Inflammatory macrophage treated with lipopolysaccharide for 1 hour (primary cell): ENCODE data around the gene PRSS21.

Experiments used
- DNase-seq, 2 donors: peaks; one replicate each; pipeline ENCODE4 v3.0.0-alpha.2; 2020 to 2022

The PRSS21 gene

GRCh38 chr16:2808181-2808580, 8.9 kb upstream of the PRSS21 start:
- no peak for DNase-seq

- no peak for DNase-seq
Observed at GRCh38 chr16:2809149-2809760, 7.8 kb upstream of the PRSS21 start.

DNA sequence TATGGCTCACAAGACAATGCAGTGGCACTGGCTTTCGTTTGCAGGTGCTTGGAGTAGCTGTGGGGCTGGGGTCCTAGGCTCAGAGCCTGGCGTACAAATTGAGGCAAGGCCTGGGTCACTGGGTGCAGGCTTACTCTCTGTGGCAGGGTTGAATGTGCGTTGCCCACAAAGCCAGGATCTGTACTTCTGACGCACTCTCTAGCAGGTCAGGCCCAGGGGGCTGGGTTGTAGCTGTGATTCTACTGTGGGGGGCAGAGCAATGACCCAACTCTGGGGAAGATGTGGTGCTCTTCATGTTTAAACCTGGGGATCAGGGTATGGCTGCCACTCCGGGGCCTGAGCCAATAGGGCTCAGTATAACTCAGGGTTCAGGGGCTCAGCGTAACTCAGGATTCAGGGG, 6.4 kb upstream of the PRSS21 start:
- no peak for DNase-seq

DNA sequence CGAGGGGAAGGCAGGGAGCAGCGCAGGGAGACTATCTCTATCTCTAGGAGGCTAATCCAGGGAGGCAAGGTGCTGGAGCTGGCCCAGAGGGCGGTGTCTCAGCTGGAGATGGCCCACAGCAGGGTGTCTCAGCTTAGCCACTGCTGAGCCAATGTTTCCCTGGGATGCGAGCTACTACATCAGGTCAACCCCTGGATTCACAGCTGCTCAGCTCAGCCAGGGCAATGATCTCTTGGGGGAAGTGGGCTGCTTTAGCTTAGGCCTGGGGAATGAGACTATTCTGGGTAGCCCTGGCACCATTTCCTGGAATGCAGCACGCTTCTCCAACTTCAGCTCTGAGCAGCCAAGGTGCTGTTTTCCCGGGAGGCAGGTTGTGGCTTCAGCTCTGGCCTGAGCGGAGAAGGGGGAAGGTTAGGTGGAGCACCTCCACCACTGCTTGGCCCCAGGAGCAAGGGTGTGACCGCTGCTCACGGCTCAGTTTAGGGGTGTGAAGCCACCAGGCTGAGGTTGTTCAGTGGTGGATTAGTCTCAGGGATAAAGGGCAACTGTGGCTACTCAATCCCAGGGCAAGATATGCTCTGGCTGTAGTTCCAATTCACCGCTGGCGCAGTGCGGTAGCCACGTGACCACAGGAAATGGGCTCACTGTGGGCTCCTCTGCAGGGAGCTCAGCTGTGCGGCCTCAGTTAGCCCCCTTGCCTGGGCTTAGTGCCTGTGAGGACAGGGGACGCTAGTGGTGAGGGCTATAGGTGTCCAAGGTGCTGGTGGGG, 5.2 kb upstream of the PRSS21 start:
- no peak for DNase-seq

- no peak for DNase-seq
Observed at GRCh38 chr16:2813771-2814221, 3.2 kb upstream of the PRSS21 start.

DNA sequence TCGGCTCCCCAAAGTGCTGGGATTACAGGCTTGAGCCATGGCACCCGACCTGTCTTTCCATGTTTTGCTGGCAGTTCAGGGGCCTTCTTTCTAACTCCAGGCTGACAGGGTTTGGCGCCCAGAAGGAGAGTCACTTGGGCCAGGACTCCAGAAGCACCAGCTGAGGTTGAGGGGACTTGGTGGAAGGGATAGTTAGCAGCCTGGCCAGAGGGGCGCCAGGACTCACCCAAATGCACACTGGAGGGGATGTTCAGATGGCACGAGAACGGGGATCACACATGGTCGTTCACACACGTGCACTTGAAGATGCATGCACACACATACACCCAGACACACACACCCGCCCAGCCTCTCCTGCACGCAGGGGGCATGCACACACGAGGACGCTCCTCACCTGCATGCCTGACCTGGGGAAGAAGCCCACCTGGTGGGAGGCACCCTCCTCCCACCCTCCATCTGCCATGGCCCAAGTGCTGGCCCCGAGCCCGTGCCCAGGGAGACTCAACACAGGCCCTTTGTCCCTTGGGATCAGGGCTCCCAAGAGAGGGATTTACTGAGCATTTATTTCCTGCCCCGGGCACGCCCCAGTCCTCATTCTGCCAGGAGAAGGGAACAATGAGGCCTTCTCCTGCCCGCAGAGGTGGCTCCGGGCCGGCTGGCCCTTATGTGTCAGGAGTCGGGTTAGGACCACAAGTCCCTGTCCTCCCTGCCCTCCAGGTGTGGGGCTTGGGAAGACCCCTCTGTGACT, 2.3 kb upstream of the PRSS21 start:
- no peak for DNase-seq

DNA sequence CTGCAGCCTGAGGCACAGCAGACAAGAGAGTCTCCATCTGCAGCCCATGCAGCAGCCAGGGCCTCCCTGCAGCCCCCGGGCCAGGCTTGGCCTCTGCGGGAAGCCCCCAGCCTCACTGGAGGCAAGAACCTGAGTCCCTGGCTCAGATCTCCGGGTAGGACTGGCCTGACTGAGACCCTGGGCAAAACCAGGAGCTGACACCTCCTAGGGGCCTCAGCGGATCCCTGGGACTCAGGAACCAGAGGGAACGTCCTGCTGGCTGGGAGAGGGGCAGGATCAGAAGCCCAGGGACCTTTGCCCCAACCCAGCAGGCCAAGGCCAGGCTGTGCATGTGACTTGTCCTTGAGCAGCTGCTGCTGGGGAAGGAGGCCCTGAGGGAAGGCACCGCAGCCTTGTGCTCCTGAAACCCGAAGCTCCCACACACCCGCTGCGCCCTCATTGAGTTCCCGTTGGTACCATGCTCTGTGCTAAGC, 1.7 kb upstream of the PRSS21 start:
- DNase-seq = peak in 1 of 2 donors; percentile 65

GRCh38 chr16:2817340-2818271, 569 bp downstream of the PRSS21 start:
- no peak for DNase-seq

DNA sequence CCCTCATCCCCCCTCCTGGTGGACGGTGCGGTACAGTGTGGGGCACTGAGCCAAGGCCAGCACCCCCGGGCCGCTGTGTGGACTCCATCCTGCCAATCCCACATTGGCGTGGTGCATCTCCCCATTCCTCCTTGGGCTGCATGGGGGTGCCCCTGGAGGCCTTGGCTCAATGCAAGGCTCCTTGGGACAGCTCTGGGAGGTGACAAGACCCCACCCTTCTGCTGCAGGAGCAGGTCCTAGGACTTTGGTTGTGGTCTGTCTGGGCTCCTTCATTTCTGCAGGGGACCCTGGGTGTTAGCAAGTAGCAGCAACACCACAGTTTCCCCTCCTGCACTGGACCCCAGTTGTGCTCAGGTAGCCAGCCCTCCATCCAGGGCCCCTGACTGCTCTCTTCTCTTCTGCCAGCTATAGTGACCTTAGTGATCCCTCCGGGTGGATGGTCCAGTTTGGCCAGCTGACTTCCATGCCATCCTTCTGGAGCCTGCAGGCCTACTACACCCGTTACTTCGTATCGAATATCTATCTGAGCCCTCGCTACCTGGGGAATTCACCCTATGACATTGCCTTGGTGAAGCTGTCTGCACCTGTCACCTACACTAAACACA, 1.3 kb downstream of the PRSS21 start:
- no peak for DNase-seq

GRCh38 chr16:2819179-2819938, 2.3 kb downstream of the PRSS21 start:
- no peak for DNase-seq

- no peak for DNase-seq
Observed at GRCh38 chr16:2819939-2820835, 3.1 kb downstream of the PRSS21 start.

DNA sequence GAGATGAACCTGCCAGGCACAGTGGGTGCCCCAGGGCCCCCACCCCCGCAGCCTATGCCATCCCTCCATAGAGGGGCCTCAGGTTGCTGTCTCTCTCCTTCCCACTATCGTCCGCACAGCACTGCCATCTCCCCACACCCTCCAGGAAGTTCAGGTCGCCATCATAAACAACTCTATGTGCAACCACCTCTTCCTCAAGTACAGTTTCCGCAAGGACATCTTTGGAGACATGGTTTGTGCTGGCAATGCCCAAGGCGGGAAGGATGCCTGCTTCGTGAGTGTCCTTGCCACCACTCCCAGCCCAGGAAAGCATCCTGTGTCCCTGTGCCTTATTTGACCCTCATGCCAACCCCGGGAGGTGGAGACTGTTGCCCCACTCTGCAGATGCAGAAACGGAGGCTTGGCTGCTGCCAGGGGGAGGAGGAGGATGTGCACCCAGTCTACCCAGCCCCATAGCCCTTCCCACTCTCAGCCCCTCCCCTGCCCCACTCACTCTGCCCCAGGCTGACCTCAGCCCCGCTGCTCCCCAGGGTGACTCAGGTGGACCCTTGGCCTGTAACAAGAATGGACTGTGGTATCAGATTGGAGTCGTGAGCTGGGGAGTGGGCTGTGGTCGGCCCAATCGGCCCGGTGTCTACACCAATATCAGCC, 3.9 kb downstream of the PRSS21 start:
- DNase-seq = no peak

GRCh38 chr16:2821487-2822157, 4.6 kb downstream of the PRSS21 start:
- DNase-seq = no peak

DNA sequence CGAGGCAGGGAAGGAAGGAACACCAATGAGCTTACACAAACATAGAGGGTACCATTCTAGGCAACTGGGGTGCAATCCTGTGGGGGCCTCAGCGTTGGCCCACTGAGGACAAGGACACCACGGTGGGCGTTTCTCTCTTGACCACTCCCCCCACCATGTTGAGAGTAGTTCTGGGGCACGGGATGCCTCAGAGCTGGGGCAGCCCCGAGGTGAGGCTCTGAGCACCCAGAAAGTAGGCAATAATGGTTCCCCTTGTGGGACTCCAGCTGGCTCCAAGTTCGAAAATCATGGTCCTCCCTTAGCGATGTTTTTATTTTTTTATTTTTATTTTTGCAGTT, 5.1 kb downstream of the PRSS21 start:
- DNase-seq = no peak

DNA sequence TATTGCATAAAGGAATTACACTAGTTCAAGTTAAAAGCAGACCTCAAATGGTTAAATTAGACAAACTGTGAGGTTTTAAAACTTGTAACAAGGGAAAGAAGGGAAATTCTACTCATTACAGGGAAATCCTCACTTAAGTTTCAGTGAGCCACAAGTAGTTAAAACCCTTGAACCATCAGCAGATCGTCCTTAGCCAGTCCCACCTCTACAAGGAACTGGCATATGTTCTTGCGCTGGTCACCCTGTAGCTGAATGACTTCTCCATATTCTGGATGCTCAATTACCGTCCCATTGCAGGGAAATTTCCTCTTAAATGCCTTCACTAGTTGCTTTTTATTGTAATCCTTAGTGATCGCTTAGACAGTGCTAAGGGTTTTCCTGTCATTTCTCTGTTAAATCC, 5.5 kb downstream of the PRSS21 start:
- peak in 1 of 2 donors; percentile 31 for DNase-seq

GRCh38 chr16:2824626-2825025, 7.6 kb downstream of the PRSS21 start:
- DNase-seq = no peak

- DNase-seq = no peak
Observed at GRCh38 chr16:2825049-2825742, 8.2 kb downstream of the PRSS21 start.

DNA sequence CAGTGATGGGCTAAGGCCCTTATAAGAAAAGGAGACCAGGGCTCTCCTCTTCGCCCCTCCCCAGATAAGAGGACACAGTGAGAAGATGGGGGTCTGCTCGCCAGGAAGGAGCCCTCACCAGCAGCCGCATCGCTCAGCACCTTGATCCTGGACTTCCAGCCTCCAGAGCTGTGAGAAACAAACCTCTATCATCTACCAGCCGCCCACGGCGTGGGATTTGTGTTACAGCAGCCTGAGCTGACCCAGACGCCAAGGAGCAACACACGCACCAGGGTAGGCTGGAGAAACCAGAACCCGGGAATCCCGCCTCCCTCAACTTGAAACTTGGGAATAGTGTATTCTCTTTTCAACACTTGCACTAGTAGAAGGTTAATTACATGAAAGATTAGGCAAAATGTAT, 8.9 kb downstream of the PRSS21 start:
- DNase-seq = no peak
